GM12878 (cell line): ENCODE measurements around the gene ARHGAP30. TPM values are rescaled to one million over a fixed set of nuclear protein-coding genes. Genes with fewer than 3 reads are reported as not detected.

Experiments
- ATAC-seq: fragments of 200-7000 bp; cut with Tn5 transposase; 3 replicates; pipeline ENCODE4 v1.9.1; 2020; ENCODE audit warnings: mild to moderate bottlenecking, moderate library complexity
- BruUV-seq: library from RNA; stranded (reverse); fragments of 400-500 nt; replicated peaks from 2 replicates; lab custom pipeline; 2021; lab: Mats Ljungman, UMichigan
- CTCF ChIA-PET: fragments of 300-600 bp; sonication (Branson Sonifier 250); formaldehyde crosslinking; extraction: SDS; loops from one replicate; lab custom pipeline; 2021; ENCODE audit warnings: inconsistent platforms; lab: Yijun Ruan, JAX
- POLR2A ChIA-PET: fragments of 350-600 bp; formaldehyde crosslinking; extraction: SDS; loops from one replicate; lab custom pipeline; 2021; ENCODE audit warnings: inconsistent platforms; lab: Charles Lee
- RAD21 ChIA-PET: fragments of 300-600 bp; sonication (Branson Sonifier 250); formaldehyde crosslinking; loops from one replicate; lab custom pipeline; 2023; ENCODE audit warnings: antibody characterized with exemption; ENCODE audit not compliant: unreplicated experiment; lab: Charles Lee
- SMC1A ChIA-PET: fragments of 300-600 bp; sonication (Branson Sonifier 250); formaldehyde crosslinking; loops from one replicate; lab custom pipeline; 2023; ENCODE audit not compliant: unreplicated experiment, uncharacterized antibody; lab: Charles Lee
- DNase-seq: peaks from one replicate; pipeline ENCODE4 v3.0.0-alpha.2; 2011; ENCODE audit warnings: low read depth, low spot score
- FAIRE-seq: peaks from 3 replicates; lab custom pipeline; 2011; peaks lifted over from hg19 to GRCh38; lab: Jason Lieb, UNC
- H2AFZ ChIP-seq: 2 replicates; pipeline ENCODE4 v1.6.0; 2011; ENCODE audit warnings: low read depth, low read length, control low read depth; ENCODE audit not compliant: control insufficient read depth
- H3K27ac ChIP-seq: 2 replicates; pipeline ENCODE4 v1.5.1; 2011; ENCODE audit warnings: control low read depth; ENCODE audit not compliant: control insufficient read depth, insufficient read depth
- H3K27me3 ChIP-seq, 2 experiments: replicated peaks in 1 of 2; 2 replicates each; pipeline versions ENCODE4 v1.6.0 to v1.6.1; 2011; ENCODE audit warnings: low read length in 1 of 2; ENCODE audit not compliant: control insufficient read depth in 2 of 2, insufficient read depth in 2 of 2
- H3K36me3 ChIP-seq, 2 experiments: 2 replicates each; pipeline ENCODE4 v1.5.1; 2011; ENCODE audit warnings: low read length in 1 of 2; ENCODE audit not compliant: control insufficient read depth in 2 of 2, insufficient read depth in 2 of 2
- H3K4me1 ChIP-seq: 2 replicates; pipeline ENCODE4 v1.6.1; 2011; ENCODE audit warnings: mild to moderate bottlenecking, low read length, moderate library complexity, mixed read lengths; ENCODE audit not compliant: control insufficient read depth, insufficient read depth
- H3K4me2 ChIP-seq: 2 replicates; pipeline ENCODE4 v1.6.0; 2011; ENCODE audit warnings: control low read depth; ENCODE audit not compliant: control insufficient read depth, insufficient read depth
- H3K4me3 ChIP-seq: fragments of 200-600 bp; sonication (generic); 2 replicates; pipeline ENCODE4 v1.5.1; 2016
- H3K79me2 ChIP-seq: 2 replicates; pipeline ENCODE4 v1.6.0; 2011; ENCODE audit warnings: low read length; ENCODE audit not compliant: control insufficient read depth, insufficient read depth
- H3K9ac ChIP-seq: 2 replicates; pipeline ENCODE4 v1.8.0; 2011; ENCODE audit warnings: low read length, control low read depth, mixed read lengths; ENCODE audit not compliant: control insufficient read depth, insufficient read depth
- H3K9me3 ChIP-seq: replicated peaks from 3 replicates; pipeline ENCODE4 v1.5.1; 2011; ENCODE audit warnings: mild to moderate bottlenecking, low read length; ENCODE audit not compliant: control insufficient read depth, insufficient read depth
- H4K20me1 ChIP-seq: 2 replicates; pipeline ENCODE4 v1.6.0; 2011; ENCODE audit not compliant: control insufficient read depth, insufficient read depth
- CHD2 ChIP-seq: IDR thresholded peaks from 2 replicates; pipeline ENCODE4 v1.6.1; 2011; ENCODE audit warnings: low read depth, low read length, improper control_type of control experiment, borderline replicate concordance
- CREB1 ChIP-seq: IDR thresholded peaks from 2 replicates; pipeline ENCODE4 v1.6.1; 2012; ENCODE audit warnings: low read depth, mild to moderate bottlenecking, inconsistent platforms
- IKZF1 ChIP-seq: fragments of 450-650 bp; conservative IDR thresholded peaks from 2 replicates; pipeline ENCODE4 v1.6.1; 2017; ENCODE audit warnings: antibody characterized with exemption, mild to moderate bottlenecking
- NR2C1 ChIP-seq: fragments of 450-650 bp; IDR thresholded peaks from 2 replicates; pipeline ENCODE4 v1.6.1; 2017; ENCODE audit warnings: antibody characterized with exemption, mild to moderate bottlenecking, moderate library complexity
- ZBED1 ChIP-seq: IDR thresholded peaks from 2 replicates; pipeline ENCODE4 v1.6.1; 2016; ENCODE audit warnings: borderline replicate concordance
- ZNF274 ChIP-seq: IDR thresholded peaks from one replicate; pipeline ENCODE4 v1.8.0; 2011; ENCODE audit not compliant: insufficient read length, insufficient read depth
- WGBS: methylation state at CpG from one replicate; pipeline ENCODE4 v1.1.6; 2016; ENCODE audit warnings: low lambda C conversion rate; ENCODE audit not compliant: insufficient replicate concordance, insufficient coverage; ENCODE audit errors: missing lambda C conversion rate; 5-methylcytosine and 5-hydroxymethylcytosine counted together
- in situ Hi-C: fragments of 300-500 bp; cut with MboI; formaldehyde crosslinking; loops from 9 replicates; pipeline ENCODE4 v1.14.3; 2018; ENCODE audit warnings: mixed read lengths
- intact Hi-C: fragments of 100-400 bp; cut with micrococcal nuclease; formaldehyde crosslinking; loops from one replicate; pipeline ENCODE4 v1.14.2; 2022; ENCODE audit not compliant: unreplicated experiment
- polyA plus RNA-seq, 11 experiments: library from polyadenylated mRNA; depleted of rRNA in 4 of 11; unstranded in 6 of 11; stranded (reverse) in 5 of 11; fragments of >200 nt; fragmentation: Nextera tagmentation in 4 of 11; fragmentation: Illumina TruSeq in 1 of 11; extraction: Ambion mirVana in 4 of 11; extraction: Trizol in 1 of 11; gene quantifications; 1 replicate in 1 of 11; 2 replicates in 10 of 11; pipeline versions ENCODE4 v1.2.1 to v1.2.3, GENCODE V29; 2011 to 2016; ENCODE audit warnings: inconsistent platforms in 2 of 11, missing spikeins in 2 of 11, low read depth in 1 of 11
- total RNA-seq, 4 experiments: library from RNA; depleted of rRNA in 3 of 4; stranded (reverse); fragments of >200 nt in 3 of 4; fragmentation: Illumina TruSeq in 1 of 4; extraction: Trizol in 1 of 4; gene quantifications; 2 replicates each; pipeline versions ENCODE4 v1.2.1 to v1.2.3, GENCODE V29; 2013 to 2021

The ARHGAP30 gene
- total and polyA plus RNA-seq, 10 of the 15 experiments (the other 5 are each of a cell fraction or from before 2014, with no cell fraction given) = 12.9 to 143 (median 76.3) TPM

- TF ChIP-seq CREB1 = no peak
Measured at GRCh38 chr1:161061419-161061818, 8.3 kb downstream of the ARHGAP30 start (continued).

GRCh38 chr1:161059293-161059692 lies 10.4 kb downstream of the ARHGAP30 start:
- Histone ChIP-seq H3K9me3 (no peaks in the 10 kb centered on the region), H2AFZ (no peak overlapping the region), H3K27ac (peak overlapping the region; percentile 40), H3K4me2 (no peak overlapping the region), H3K79me2 (peaks cover 25% of the 10 kb centered on the region), H3K9ac (no peak overlapping the region), H3K36me3 (peaks cover 10 to 12% of the 10 kb centered on the region in 2 experiments), H3K4me1 (peaks cover 9% of the 10 kb centered on the region; the same call in 1 of the 2 replicates), H3K27me3 (no peaks in the 10 kb centered on the region), H4K20me1 (no peaks in the 10 kb centered on the region), H3K4me3 (no peak overlapping the region)
- BruUV-seq = no TSS peak
- ATAC-seq (no peak), DNase-seq (no peak), FAIRE-seq (no peak)
- intact Hi-C loops = no loop called here
- 95% methylated on average over 6 of the region's 6 CpGs for WGBS
- ChIA-PET RAD21 (interaction anchor here (0.9 kb wide), 1 partner anchor 13 kb away, joined by 4 read pairs; no protein-coding TSS in a partner anchor), POLR2A (interaction anchor here (1.1 to 1.6 kb wide), 2 partner anchors 12 to 27 kb away, joined by 3 to 15 read pairs; no protein-coding TSS in a partner anchor), SMC1A (interaction anchor here (0.6 to 2.5 kb wide), 6 partner anchors 9 to 232 kb away, joined by 3 to 10 read pairs (median 4); partner anchors contain the start of genes ARHGAP30, KLHDC9 and USF1), CTCF (interaction anchor here (1.0 to 1.2 kb wide), 3 partner anchors 12 to 69 kb away, joined by 3 to 4 read pairs (median 3); partner anchors contain the start of gene USF1)
- in situ Hi-C loops = no loop called here
- TF ChIP-seq NR2C1 = no peak
- no peak for TF ChIP-seq ZNF274
- no peak for TF ChIP-seq IKZF1
- TF ChIP-seq CHD2 = no peak
- no peak for TF ChIP-seq ZBED1
